ENCODE data around the gene ADAM30. TPM values are rescaled to one million over a fixed set of nuclear protein-coding genes. Genes with fewer than 3 reads are reported as not detected.
"Not testable (repeated sequence)": the region's sequence is repeated elsewhere in the genome, so short reads cannot be mapped to it uniquely, and the experiment has no call there.

ADAM30 gene
- polyA plus RNA-seq, 4 donors: not detected

DNA sequence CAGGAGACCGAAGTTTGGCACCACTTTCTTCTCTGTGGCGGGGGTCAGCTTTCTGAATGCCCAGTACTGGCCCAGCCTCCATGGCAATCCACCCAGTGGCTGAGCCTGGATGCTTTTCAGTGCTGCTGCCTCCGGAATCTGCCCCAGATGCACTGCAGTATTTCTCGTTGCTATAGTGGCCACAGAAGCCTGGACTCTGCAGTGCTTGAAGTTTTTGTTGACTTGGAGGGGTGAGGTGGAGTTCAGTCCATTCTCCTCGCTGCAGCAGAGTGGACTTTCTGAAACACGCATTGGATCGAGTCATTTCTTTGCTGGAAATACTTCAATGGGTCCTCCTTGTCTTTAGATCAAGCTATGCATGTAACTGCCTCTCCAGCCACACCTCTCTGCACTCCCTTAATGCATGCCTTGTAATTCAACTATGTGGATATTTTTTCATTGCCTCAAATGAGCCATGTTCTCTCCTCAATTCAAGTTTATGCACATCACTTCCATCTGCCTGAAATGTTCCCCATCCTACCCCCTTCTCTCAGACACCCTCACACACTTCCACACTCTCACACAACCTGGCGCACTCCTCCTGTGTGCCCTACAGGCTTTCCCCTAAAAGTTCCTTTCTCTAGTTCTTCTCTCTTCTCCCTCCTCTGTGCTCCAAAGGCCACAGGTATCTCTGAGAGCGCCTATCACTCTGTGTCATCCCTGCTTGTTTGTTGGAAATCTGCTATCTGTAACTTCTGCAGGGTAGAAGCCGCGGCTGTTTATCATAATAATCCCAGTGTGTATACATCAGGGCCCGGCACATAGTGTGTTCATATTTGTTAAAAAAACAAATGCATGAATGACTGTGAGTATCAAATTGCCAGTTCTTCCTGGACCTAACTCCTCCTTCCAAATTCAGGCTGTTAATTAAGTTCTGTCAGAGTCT is 16.5 kb downstream of the ADAM30 start:
- no peak for DNase-seq (ENCODE audit: low read depth in 4 of 4, low spot score in 3 of 4)

DNA sequence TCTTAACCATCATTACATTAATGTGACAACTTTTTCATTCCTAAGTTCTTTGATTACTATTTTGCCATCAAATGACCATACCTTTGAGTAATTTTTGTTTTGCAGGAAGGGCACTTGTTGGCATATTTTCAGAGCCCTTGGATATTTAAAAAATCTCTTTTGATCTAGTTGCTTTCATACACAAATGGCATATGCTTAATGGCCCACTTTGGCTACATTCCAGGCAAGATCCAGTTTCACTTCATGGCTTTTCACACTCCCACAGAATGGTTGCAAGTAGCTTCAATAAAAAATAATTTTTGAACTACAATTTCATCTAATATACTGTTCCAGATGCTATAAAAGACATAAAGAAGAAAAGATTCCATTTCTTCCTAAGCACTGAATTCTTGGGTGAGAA is 18.1 kb downstream of the ADAM30 start:
- no peak for DNase-seq (ENCODE audit: low read depth in 4 of 4, low spot score in 3 of 4)

DNA sequence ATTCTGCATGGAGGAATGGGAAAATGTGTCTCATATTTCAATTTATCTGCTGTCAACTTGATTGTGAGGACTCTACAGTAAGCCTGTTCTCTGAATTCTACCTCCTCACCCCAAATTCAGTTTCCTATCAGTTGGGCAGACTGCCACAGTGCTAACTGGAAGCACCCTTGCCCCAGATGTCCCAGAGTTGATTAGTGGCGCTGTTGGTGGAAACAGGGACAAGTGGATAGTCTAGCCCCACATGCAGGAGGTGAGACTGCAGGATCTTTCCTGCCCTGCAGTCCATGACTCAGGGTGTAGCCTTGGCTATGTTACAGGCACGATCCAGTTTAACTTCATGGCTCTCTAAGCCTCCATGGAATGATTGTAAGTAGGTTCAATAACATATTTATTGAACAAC is 22.1 kb downstream of the ADAM30 start:
- DNase-seq (ENCODE audit: low read depth in 4 of 4, low spot score in 3 of 4): no peak

DNA sequence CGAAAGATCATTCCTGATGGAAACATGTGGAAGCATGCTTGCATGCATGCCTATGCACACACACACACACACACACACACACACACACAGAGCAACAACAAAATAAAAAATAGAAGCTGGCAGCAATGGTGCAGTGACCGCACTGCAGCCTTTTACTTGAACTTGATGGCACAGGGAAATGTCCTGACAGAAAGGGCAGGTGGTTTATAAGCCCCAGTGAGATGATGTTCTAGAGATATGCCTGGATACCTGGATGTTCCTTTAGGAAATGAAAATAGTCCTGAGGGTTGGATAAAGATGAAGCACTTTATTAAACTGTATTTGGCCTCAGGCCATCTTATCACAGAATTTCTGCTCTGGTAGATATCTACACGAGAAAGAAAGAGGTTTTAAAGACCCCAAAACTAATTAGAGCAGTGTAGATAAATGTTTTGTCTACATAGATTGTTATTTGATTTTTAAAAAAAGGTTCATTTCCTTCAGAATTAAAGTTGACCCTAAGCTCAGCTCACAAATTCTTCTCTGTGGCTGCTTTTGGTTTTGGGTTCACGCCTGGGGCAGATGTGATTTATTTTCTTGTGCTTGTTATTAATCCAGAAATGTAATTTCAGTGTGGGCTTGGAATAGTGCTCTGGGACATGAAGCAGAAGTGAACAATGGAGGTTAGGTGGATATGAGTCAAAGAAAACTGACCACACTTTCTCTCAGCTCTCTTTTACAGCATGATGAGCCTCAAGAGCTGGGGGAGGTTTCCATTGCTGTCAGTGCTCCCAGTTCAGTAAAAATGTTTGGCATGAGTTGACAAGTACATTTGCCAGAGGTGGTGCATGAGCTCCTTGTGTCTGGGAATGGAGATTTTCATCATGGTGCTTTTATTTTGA is 22.9 kb downstream of the ADAM30 start:
- DNase-seq (ENCODE audit: low read depth in 4 of 4, low spot score in 3 of 4): peak in 1 of 4 donors; percentile 16

DNA sequence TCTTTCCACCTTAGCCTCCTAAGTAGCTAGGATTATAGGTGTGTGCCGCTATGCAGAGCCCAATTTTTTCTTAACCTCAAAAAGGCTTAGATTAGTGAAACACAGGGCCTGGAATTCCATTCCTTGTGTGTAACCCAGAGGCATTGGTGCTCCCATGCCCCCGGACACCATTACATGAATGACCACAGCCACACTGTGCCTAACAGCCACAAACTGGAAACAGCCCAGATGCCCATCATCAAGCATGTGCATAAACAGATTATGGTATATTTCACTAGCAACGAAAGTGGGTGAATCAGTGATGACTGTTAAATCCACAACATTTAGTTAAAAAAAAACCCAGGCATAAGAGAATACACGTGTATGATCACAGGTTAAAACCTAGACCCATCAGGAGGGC is 24.4 kb downstream of the ADAM30 start:
- DNase-seq (ENCODE audit: low read depth in 4 of 4, low spot score in 3 of 4): no peak

DNA sequence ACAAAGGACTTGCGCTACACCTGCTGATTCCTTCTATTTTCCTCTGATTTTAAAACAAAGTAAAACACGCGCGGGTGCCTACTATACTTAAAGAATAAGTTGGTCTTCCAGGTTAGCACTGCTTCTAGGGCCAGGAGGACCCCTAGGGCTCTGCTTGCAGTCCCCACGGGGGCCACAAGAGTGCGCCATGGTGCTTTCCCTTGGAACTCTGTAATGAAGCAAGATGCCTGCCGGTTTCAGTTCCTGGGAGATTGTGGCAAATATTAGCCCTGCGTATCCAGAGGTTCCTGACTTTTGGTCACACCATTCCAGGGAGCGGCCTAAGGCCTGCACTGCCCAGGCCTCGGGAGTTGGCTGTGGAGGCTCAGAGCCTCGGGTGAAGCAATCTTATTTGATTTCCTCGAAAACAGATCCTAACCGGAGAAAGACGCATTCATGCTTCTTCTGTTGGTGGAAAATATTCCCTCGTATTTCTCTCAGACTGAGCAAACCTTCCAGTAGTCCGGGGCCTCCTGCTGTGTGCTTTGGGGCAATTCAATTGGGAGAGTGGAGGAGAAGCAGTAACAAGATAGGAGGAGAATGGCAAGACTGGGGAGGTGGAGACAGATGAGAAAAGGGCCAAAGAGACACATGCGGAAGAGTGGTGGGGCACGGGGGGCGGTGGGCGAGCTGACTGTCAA is 25.3 kb downstream of the ADAM30 start:
- DNase-seq (ENCODE audit: low read depth in 4 of 4, low spot score in 3 of 4): peak in 1 of 4 donors; percentile 39

DNA sequence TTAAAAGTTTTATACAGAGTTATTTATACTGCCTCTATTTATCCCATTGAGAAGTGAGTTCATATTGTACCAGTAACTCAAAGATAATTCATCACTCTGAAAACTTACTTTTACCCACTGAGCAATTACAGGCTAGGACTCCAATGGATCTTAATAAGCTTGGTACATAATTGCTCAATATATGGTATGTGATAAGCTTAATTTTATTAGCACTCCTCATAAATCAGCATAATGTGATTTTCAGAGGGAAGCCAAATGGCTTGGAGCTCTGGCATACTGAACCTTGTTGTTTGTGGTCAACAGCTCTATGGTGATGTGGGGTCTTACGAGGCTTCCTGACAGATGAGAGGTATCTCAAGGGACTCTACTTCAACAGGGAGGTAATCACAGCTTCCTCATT is 26.3 kb downstream of the ADAM30 start:
- DNase-seq (ENCODE audit: low read depth in 4 of 4, low spot score in 3 of 4): no peak

DNA sequence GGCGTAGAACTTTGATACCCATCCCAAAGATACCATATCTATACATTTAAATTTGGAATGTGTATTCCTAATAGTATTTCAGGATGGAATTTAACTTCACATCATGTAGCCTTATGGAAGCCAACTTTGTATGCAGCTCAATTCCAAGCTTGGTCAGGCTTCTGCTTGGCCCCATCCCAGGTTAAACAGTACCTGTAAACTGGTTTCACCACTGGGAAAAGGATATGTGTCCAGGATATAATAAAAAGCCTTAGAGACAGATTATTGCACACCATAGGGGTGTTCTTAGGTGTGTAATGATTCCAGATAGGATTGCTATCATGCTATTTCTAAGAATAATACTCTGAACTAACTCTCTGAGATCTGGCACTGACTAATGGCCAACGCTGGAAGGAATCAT is 28.1 kb downstream of the ADAM30 start:
- DNase-seq (ENCODE audit: low read depth in 4 of 4, low spot score in 3 of 4): no peak

DNA sequence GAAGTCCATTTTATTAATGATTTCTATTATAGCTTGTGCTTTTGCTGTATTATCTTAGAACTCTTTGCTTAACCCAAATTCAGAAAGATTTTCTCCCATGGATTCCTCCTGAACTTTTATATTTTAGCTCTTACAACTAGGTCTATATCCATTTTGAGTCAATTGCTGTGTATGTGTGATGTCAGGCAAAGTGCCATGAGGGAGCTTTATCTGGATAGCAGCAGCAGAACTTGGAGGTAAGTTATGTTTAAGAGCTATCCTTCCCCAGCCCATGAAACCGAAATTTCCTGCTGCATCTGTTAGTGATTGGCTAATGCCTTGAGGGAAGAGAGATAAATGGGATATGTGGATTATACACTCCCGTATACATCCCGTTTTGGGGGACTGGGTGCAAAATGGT is 29.9 kb downstream of the ADAM30 start:
- DNase-seq (ENCODE audit: low read depth in 4 of 4, low spot score in 3 of 4): no peak

DNA sequence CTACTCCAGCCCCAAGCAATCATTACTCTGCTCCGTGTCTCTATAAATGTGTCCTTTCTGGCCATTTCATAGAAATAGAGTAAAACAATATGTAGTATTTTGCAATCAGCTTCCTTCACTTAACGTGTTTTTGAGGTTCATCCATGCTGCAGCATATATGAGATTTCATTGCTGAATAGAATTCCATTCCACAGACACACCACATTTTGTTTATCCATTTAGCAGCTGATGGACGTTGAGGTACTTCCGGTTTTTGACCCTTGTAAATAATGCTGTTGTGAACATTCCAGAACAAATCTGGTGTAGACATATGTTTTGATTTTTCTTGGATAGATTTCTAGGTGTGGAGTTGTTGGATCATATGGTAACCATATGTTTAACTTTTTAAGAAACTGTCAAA is 30.7 kb downstream of the ADAM30 start:
- no peak for DNase-seq (ENCODE audit: low read depth in 4 of 4, low spot score in 3 of 4)

DNA sequence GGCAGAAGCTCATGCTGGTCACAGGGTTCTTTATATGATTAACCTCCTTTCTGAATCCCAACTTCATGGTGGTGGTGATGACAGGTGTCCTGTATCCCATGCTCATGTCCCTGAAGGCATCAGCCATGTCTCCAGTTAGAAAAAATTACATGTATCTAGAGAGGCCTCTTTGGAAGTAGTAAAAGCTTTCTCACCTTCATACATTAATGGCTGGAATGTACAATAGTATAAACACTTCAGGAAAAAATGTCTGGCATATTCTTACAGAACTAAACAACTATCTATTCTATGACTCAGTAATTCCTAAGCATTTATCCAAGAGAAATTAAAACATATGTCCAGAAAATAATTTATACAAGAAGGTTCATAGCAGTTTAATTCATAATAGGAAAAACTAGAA is 34.0 kb downstream of the ADAM30 start:
- DNase-seq (ENCODE audit: low read depth in 4 of 4, low spot score in 3 of 4): no peak

DNA sequence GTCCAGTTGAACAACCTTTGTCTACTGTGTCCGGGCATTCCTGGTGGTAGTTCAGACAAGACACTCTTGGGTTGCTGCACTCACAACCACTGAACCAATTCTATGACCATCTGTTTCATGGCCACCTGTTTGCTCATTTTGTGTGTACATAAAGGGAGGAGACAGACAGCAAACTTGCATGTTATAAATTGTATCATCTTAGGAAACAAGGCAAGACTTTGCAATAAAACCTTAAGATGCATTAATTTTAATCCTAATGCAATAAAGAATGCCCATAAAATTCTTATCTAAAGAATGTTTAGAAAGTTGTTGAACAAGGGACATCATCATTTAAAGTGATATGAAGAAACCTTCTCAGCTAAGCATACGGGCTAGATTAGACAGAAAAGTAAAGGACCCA is 34.8 kb downstream of the ADAM30 start:
- no peak for DNase-seq (ENCODE audit: low read depth in 4 of 4, low spot score in 3 of 4)

DNA sequence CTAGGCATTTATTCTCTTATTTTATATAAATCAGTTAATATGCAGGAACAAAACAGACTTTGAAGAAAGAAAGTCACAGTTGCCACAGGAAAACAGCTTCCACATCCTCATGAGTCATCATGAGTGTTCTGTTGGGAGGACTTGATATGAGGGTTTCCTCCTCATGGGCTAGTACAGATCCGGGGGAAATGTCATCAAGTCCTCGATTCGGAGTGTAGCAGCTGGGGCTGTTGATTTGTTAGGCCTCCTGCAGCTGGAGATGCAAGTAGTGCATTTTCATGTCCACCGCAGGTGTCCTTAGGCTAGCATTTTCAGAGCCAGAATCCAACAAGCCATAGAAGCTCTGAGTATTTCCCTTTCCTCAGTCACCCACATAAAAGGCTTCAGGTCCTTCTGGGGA is 36.7 kb downstream of the ADAM30 start:
- DNase-seq (ENCODE audit: low read depth in 4 of 4, low spot score in 3 of 4): no peak

DNA sequence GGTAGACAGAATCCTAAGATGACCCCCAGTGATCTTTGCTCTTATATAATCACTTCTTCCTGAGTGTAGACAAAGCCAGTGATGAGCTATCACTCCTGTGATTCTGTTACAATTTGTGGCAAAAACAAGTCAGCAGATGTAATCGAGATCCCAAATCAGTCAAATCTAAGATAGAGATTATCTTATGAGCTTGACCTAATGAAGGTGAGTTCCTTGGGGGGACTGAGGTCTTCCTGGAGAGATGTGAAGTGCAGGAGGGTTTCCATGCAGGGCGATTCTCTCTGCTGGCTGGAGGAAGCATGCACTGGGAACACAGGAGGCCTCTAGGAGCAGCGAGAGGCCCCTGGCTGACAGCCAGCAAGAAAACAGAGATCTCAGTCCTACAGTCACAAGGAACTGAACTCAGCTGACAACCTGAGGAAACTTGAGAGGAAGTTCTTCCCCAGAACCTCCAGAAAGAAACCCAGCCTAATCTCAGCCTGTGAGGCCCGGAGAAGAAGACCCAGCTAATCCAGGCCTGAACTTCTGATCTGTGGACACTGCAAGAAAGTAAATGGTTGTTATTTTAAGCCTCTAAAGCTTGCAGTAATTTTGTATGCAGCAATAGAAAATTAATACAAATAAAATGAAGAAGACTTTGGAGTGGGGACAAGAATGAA is 37.6 kb downstream of the ADAM30 start:
- DNase-seq (ENCODE audit: low read depth in 4 of 4, low spot score in 3 of 4): not testable (repeated sequence)

DNA sequence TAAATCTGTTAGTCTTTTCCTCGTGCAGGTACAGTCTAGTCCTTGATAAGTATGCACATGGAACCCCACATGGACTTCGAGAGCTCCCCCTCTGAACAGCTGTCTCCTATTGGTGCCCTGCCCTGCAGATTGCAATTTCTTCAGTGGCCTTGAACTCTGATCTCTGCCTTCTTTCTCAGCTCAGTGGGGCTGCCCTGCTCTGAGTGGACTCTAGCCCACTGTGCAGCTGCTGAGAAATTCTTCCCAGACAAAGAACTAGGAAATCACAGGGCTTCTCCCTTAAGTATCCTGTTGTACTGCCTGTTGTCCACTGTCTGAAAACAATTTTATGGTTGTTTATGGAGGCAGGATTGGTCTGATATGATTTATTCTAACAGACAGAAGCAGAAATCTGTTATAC is 38.2 kb downstream of the ADAM30 start:
- DNase-seq (ENCODE audit: low read depth in 4 of 4, low spot score in 3 of 4): no peak

DNA sequence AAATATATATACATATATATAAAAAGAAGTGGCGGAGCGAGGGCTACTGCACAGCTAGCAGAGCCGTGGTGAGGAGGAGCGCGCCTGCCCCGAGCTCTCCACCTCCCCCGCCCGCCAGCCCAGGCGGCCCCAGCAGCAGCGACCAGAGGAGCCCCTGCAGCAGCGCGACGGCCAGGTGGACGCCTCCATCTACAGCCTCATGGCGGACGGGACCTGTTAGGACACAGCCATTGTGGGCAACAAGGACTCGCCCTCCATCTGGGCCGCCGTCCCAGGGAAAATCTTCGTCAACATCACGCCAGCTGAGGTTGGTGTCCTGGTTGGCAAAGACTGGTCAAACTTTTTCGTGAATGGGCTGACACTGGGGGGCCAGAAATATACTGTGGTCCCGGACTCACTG is 43.2 kb downstream of the ADAM30 start:
- DNase-seq (ENCODE audit: low read depth in 4 of 4, low spot score in 3 of 4): no peak

DNA sequence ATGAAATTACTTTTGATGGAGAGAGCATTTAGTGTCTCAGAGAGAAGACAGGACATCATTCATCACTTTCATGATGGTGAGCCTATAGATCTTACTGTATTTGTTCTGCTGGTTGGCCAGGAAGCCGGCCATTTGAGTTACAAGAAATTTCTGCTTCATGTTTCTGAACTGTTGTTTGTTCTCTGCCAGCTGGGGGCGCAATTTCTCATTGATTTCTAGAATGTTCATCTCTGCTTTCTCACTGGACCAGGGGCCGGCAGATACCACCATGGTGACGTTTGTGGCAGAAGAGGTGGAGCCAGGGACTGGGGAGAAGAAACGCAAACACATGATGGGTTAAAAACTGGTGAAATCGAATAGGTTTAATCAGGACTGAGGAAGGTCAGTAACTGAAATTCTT is 52.1 kb downstream of the ADAM30 start:
- not testable (repeated sequence) for DNase-seq (ENCODE audit: low read depth in 4 of 4, low spot score in 3 of 4)

Measured in left renal pelvis (tissue), 4 donors.